GM12872 (cell line): ENCODE results near the gene LRRC8D.

Source experiments
- TF ChIP-seq, protein P1 (sequence below): IDR thresholded peaks from 3 replicates; pipeline ENCODE4 v1.5.1; 2011; ENCODE audit warnings: low read depth, mild to moderate bottlenecking, low read length, moderate library complexity; ENCODE audit not compliant: insufficient read depth

Gene LRRC8D

DNA sequence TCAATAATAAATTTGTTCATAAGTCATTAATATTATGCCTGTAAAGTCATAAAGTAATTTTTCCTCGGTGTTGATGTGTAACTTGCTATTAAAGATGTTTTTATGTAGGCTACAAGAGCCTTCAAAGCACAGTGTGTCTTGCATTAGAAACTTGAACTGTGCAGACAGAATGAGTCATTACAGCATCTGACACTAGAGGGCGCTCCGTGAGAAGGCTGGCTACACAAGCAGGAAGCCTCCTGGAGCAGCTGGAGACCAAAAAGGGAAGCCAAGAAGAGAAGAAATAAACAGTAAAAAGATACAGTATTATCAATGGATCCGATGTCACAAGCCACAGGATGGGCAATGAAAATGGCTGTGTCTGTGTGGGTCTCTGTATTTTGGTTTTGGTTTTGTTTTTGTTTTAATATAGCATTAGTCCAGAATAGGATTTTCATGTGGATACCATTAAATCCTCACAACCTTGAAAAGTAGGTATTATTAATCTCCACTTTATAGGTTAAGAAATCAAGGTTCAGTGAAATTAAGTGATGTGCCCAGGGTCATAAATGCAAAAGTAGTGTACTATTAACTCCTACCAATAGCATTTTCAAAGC is 16.1 kb upstream of the LRRC8D start:
- TF ChIP-seq, protein P1, sequence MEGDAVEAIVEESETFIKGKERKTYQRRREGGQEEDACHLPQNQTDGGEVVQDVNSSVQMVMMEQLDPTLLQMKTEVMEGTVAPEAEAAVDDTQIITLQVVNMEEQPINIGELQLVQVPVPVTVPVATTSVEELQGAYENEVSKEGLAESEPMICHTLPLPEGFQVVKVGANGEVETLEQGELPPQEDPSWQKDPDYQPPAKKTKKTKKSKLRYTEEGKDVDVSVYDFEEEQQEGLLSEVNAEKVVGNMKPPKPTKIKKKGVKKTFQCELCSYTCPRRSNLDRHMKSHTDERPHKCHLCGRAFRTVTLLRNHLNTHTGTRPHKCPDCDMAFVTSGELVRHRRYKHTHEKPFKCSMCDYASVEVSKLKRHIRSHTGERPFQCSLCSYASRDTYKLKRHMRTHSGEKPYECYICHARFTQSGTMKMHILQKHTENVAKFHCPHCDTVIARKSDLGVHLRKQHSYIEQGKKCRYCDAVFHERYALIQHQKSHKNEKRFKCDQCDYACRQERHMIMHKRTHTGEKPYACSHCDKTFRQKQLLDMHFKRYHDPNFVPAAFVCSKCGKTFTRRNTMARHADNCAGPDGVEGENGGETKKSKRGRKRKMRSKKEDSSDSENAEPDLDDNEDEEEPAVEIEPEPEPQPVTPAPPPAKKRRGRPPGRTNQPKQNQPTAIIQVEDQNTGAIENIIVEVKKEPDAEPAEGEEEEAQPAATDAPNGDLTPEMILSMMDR: peak; percentile 88

DNA sequence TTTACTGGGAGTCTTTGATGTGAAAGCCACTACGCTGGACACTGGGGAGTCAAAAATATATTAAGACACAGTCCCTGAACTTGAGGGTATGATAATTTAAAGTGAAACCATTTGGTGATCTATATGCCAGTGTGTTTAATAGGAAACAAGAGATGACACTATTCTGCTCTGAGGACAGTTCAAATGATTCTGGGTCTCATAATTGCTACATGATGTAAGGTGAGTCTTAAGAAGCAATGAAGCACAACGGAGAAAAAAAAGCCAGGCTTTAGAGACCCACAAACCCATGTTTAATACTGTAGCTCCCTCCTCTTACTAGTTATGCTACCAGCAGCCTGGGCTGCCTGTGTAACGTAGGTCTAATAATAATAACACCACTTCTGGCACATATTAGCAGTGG is 14.2 kb upstream of the LRRC8D start:
- TF ChIP-seq, protein P1: no peak

DNA sequence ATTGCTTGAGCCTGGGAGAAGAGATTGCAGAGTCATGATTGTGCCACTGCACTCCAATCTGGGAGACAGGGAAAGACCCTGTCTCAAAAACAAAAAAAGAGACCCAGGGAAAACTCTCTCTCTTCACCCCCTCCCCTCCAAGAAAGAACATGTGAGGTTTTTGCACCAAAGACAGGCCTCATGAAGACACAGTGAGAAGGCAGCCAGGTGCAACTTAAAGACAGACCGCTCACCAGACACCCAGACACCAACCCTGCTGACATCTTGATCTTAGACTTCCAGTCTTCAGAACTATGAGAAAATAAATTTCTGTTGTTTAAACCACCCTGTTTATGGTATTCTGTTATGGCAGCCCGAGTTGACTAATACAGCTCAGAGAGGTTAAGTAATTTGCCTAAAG is 13.3 kb upstream of the LRRC8D start:
- TF ChIP-seq, protein P1: no peak

DNA sequence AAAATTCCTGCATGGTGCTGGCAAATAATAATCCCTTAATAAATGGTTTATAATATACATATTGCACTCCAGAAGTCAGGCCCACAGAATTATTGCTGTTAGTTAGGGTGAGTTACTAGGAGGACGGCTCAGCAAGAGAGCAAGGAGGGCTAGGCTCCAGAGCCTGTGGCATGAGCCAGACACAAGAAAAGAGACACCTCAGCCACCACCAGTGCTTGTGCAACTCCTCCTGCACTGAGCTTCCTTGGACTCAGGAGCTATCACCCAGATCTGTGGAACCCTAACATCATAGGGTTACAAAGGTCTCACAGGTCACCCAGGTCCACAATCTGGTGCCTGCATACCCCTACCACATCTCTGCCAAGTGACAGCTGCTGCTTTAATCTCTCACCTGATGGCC is 12.8 kb upstream of the LRRC8D start:
- TF ChIP-seq, protein P1: no peak

DNA sequence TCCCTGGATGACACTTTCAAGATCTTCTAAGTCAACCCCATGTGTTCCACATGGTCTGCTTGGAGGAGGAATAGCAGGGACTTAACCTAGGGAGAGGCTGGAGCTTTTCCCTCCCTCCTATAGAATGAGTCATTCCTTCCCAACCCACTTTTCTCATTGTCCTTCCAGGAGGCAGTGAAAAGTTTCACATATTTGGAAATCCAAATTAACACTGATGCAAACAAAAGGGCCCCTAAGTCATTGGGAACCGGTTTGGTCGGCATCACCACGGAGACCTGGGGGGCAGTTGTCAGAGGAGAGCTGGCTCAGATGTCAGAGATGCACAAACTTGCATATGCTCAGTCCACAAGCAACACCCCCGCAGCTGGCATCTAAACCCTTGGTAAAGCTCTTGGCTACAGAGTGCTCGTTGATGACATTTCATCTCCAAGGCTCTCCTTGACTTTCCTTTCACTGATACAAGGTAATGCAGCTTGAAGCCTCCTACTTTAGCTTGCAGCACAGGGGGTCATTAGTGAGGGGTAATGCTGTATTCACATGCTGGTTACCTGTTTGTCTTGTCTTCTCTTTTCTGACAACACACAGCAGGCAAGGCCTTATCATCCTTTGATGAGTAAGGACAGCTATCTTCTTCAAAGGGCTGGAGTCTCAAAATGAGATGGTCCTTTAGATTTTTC is 12.3 kb upstream of the LRRC8D start:
- TF ChIP-seq, protein P1: no peak

DNA sequence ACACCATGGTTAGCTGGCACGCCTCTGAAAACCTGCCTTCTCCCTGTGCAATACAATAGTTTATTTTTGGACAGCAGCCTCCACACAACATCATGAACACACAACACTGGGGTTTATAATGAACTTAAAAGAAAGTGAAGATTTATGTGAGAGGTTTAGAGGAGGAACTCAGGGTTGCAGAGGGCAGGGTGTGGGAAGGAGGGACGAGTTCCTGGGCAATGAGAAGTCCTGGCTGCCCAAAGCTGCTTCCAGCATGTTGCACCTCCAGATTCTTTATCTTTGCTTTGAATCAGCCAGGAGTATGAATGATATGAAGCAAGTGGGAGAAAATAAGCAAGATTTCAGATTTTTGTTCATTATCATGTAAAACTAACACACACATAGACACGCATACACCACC is 11.3 kb upstream of the LRRC8D start:
- TF ChIP-seq, protein P1: no peak

DNA sequence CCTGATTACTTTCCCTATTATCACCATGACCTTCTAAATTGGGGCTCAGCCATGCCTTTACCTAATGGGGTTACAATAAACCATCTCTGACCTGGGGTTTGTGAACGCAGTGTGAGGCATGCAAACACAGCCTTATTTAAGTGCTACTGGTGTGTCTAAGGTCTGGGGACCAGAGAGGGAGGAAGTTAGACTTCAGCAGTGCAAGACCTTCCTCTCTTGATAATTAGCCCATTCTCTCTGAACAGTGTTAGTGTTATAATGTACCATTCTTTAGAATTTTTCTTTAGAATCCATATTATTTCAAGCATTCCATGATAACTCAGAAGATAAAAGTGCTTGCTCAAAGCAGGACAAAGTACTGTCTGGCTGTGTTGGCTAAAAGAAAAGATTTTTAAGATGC is 10.5 kb upstream of the LRRC8D start:
- TF ChIP-seq, protein P1: no peak
